H1 (cell line): Measurements from ENCODE around the gene CMSS1. TPM values are rescaled to one million over a fixed set of nuclear protein-coding genes. Genes with fewer than 3 reads are reported as not detected.

Experiments
- ATF2 ChIP-seq: IDR thresholded peaks from 2 replicates; pipeline ENCODE4 v1.6.1; 2012; ENCODE audit warnings: low read length, inconsistent platforms
- CHD7 ChIP-seq: fragments of 300-600 bp; sonication (generic); IDR thresholded peaks from 2 replicates; pipeline ENCODE4 v1.7.1; 2012; ENCODE audit warnings: low read length, moderate library complexity, mild to moderate bottlenecking, inconsistent platforms; ENCODE audit not compliant: insufficient replicate concordance
- SAP30 ChIP-seq: fragments of 300-600 bp; sonication (generic); IDR thresholded peaks from 2 replicates; pipeline ENCODE4 v1.7.1; 2012; ENCODE audit warnings: low read length, moderate library complexity, mild to moderate bottlenecking, inconsistent platforms; ENCODE audit not compliant: insufficient read depth, insufficient replicate concordance
- SP2 ChIP-seq: IDR thresholded peaks from 2 replicates; pipeline ENCODE4 v1.6.1; 2012; ENCODE audit warnings: mild to moderate bottlenecking, low read length, inconsistent platforms
- polyA plus RNA-seq, 7 experiments: library from polyadenylated mRNA; depleted of rRNA in 3 of 7; stranded (reverse) in 5 of 7; unstranded in 2 of 7; fragments of >200 nt in 5 of 7; fragments of 200-250 nt in 2 of 7; gene quantifications; 1 replicate in 5 of 7; 2 replicates in 1 of 7; 4 replicates in 1 of 7; pipeline versions ENCODE4 v1.2.1 to v1.2.3, GENCODE V29; 2011 to 2013; ENCODE audit warnings: missing spikeins in 2 of 7, mixed read lengths in 2 of 7
- total RNA-seq: library from RNA; stranded (reverse); fragmentation: NEBNext Ultra II Directional; extraction: Animal tissue kit (Norgen Biotek cat#: 25700); gene quantifications from 2 replicates; pipeline ENCODE4 v1.2.1, GENCODE V29; 2021
- TF ChIP-seq, protein P1 (sequence below): IDR thresholded peaks from 2 replicates; pipeline ENCODE4 v1.6.1; 2011; ENCODE audit warnings: low read length, improper control_type of control experiment

Gene CMSS1
- total and polyA plus RNA-seq, 2 of the 8 experiments (the other 6 are each of a cell fraction or from before 2014, with no cell fraction given): 15.2 to 75.1 TPM

GRCh38 chr3:100004931-100005330 lies 187.3 kb downstream of the CMSS1 start (continued):
- no peak for TF ChIP-seq CHD7
- TF ChIP-seq SAP30: no peak
- TF ChIP-seq, protein P1, sequence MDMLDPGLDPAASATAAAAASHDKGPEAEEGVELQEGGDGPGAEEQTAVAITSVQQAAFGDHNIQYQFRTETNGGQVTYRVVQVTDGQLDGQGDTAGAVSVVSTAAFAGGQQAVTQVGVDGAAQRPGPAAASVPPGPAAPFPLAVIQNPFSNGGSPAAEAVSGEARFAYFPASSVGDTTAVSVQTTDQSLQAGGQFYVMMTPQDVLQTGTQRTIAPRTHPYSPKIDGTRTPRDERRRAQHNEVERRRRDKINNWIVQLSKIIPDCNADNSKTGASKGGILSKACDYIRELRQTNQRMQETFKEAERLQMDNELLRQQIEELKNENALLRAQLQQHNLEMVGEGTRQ: no peak
- TF ChIP-seq ATF2: no peak
- no peak for TF ChIP-seq SP2
